AG04450 (cell line): ENCODE measurements around the gene RPS6KL1. TPM values are rescaled to one million over a fixed set of nuclear protein-coding genes. Genes with fewer than 3 reads are reported as not detected.
A peak's percentile ranks its signal among the peaks of the same experiment; 100 is the strongest.

Source experiments
- CTCF ChIA-PET: fragments of 300-600, 350-600 bp; formaldehyde crosslinking; extraction: SDS; loops from one replicate; lab custom pipeline; 2022; ENCODE audit warnings: antibody characterized with exemption, inconsistent platforms; lab: Charles Lee
- POLR2A ChIA-PET: fragments of 350-600 bp; formaldehyde crosslinking; extraction: SDS; loops from one replicate; lab custom pipeline; 2021; ENCODE audit warnings: antibody characterized with exemption, inconsistent platforms; lab: Yijun Ruan, JAX
- DNase-seq: peaks from one replicate; pipeline ENCODE4 v3.0.0-alpha.2; 2011; ENCODE audit warnings: low read depth, low spot score
- H3K27ac ChIP-seq: one replicate; pipeline ENCODE4 v1.5.1; 2012; ENCODE audit warnings: low read depth, low read length, control low read depth
- H3K27me3 ChIP-seq: one replicate; pipeline ENCODE4 v1.6.0; 2012; ENCODE audit warnings: low read length; ENCODE audit not compliant: control insufficient read depth, insufficient read depth
- H3K4me3 ChIP-seq: 2 replicates; pipeline ENCODE4 v1.5.1; 2011; ENCODE audit warnings: mild to moderate bottlenecking, low read depth, low read length, control low read depth
- H3K9me3 ChIP-seq: 2 replicates; pipeline ENCODE4 v1.5.1; 2012; ENCODE audit warnings: low read length; ENCODE audit not compliant: control insufficient read depth, insufficient read depth
- polyA plus RNA-seq: library from polyadenylated mRNA; depleted of rRNA; stranded (reverse); fragments of >200 nt; gene quantifications from 2 replicates; pipeline ENCODE4 v1.2.3, GENCODE V29; 2011
- TF ChIP-seq, protein P1 (sequence below): IDR thresholded peaks from 2 replicates; pipeline ENCODE4 v1.5.1; 2011; ENCODE audit warnings: low read depth, low read length, control low read depth, inconsistent platforms

The RPS6KL1 gene
- polyA plus RNA-seq, 1 experiment, result 0.64 TPM

- DNase-seq, result no peak
- Histone ChIP-seq H3K9me3 (no peaks in the 10 kb centered on the region), H3K27ac (no peak overlapping the region), H3K27me3 (no peaks in the 10 kb centered on the region), H3K4me3 (no peak overlapping the region)
- TF ChIP-seq, protein P1, sequence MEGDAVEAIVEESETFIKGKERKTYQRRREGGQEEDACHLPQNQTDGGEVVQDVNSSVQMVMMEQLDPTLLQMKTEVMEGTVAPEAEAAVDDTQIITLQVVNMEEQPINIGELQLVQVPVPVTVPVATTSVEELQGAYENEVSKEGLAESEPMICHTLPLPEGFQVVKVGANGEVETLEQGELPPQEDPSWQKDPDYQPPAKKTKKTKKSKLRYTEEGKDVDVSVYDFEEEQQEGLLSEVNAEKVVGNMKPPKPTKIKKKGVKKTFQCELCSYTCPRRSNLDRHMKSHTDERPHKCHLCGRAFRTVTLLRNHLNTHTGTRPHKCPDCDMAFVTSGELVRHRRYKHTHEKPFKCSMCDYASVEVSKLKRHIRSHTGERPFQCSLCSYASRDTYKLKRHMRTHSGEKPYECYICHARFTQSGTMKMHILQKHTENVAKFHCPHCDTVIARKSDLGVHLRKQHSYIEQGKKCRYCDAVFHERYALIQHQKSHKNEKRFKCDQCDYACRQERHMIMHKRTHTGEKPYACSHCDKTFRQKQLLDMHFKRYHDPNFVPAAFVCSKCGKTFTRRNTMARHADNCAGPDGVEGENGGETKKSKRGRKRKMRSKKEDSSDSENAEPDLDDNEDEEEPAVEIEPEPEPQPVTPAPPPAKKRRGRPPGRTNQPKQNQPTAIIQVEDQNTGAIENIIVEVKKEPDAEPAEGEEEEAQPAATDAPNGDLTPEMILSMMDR, result no peak
- ChIA-PET POLR2A (interaction anchor here (0.6 to 0.8 kb wide), 2 partner anchors 27 to 538 kb away, joined by 3 to 4 read pairs; partner anchors contain the start of gene JDP2), CTCF (interaction anchor here (1.0 to 6.8 kb wide), 4 partner anchors 12 to 198 kb away, joined by 3 to 52 read pairs (median 10); no protein-coding TSS in a partner anchor)
Observed at GRCh38 chr14:74890262-74890661, 32.8 kb downstream of the RPS6KL1 start.

DNA sequence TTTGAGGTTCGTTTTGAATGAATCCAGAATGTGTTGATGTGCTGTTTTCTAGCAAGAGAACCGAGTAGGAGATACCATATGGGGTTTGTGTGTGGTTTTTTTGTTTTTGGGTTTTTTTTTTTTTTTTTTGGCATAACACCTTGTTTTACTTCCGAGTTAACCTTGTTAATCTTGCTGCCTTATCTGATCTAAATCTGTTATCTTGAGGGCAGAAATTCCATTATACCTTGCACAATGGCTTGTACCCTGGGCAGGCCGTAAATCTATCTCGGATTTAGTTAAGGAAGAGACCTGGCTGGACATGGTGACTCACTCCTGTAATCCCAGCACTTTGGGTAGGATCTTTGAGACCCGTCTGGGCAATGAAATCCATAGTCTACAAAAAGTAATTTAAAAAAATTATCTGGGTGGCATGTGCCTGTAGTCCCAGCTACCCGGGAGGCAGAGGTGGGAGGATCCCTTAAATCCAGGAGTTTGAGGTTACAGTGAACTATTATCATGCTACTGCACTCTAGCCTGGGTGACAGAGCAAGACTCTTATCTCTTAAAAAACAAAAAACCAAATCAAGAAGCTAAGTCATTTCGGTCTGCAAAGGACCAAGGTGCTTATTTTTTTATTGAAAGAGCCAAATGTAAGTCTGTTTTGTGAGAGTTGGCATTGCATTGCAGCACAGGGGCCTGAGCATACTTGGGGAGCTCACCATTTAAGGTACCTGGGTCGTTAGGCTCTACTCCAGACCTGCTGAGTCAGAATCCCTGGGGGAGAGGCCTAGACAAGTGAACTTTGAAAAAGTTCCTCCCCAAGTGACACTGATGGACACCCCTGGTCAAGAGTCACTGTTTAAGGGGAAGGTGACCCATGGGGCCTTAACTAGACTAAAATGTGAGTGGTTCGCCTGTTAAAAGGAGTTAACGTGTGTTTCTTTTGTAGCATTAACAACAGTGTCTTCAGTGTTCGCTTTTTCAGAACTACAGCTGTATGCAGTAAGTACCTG lies 34.6 kb downstream of the RPS6KL1 start:
- ChIA-PET CTCF (interaction anchor here (1.1 to 6.8 kb wide), 2 partner anchors 17 to 28 kb away, joined by 6 to 52 read pairs; no protein-coding TSS in a partner anchor), POLR2A (interaction anchor here (0.7 kb wide), 1 partner anchor 39 kb away, joined by 5 read pairs; no protein-coding TSS in a partner anchor)
- Histone ChIP-seq H3K9me3 (no peaks in the 10 kb centered on the region), H3K27ac (no peak overlapping the region), H3K27me3 (no peaks in the 10 kb centered on the region), H3K4me3 (no peak overlapping the region)
- no peak for DNase-seq
- TF ChIP-seq, protein P1, result no peak

DNA sequence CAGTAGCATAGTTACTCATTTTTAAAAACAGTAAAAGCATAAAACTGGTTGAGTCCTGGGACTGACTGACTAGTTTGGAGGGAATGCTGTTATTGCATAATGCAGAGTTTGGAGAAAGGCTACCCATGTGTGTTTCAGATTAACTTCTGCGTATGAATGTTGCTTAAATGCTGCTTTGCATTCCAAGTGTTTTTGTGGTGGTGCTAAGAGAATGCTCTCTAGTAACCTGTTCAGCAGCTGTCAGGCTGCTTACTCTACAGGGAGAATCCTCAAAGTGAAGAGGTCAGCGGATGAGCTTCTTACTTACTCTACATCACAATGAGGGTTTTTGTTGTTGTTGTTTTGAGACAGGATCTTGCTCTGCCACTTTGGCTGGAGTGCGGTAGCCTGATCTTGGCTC lies 37.1 kb downstream of the RPS6KL1 start:
- DNase-seq, result peak; percentile 92
- TF ChIP-seq, protein P1, result no peak
- H3K27me3 ChIP-seq, result no peaks in the 10 kb centered on the region
- POLR2A ChIA-PET, result interaction anchor here (1.1 kb wide), 1 partner anchor 33 kb away, joined by 7 read pairs; no protein-coding TSS in a partner anchor
- CTCF ChIA-PET, result interaction anchor here (0.8 to 11.3 kb wide), 3 partner anchors 19 to 202 kb away, joined by 3 to 173 read pairs (median 15); no protein-coding TSS in a partner anchor
- H3K4me3 ChIP-seq, result no peak overlapping the region; the same call in 1 of the 2 replicates
- H3K9me3 ChIP-seq, result no peaks in the 10 kb centered on the region
- peak overlapping the region; percentile 96 for H3K27ac ChIP-seq

GRCh38 chr14:74882103-74882920 lies 40.7 kb downstream of the RPS6KL1 start:
- Histone ChIP-seq H3K9me3 (no peaks in the 10 kb centered on the region), H3K4me3 (peak overlapping the region; percentile 86), H3K27me3 (no peaks in the 10 kb centered on the region), H3K27ac (peak overlapping the region; percentile 85)
- CTCF ChIA-PET, result interaction anchor here (1.9 to 11.3 kb wide), 3 partner anchors 21 to 206 kb away, joined by 7 to 173 read pairs (median 21); no protein-coding TSS in a partner anchor
- DNase-seq, result no peak
- POLR2A ChIA-PET, result interaction anchor here (0.6 to 0.8 kb wide), 2 partner anchors 14 to 21 kb away, joined by 3 to 6 read pairs; no protein-coding TSS in a partner anchor
- TF ChIP-seq, protein P1, result no peak
